Gastrocnemius medialis (tissue), 4 donors: ENCODE measurements around the gene NDUFAF2. TPM values are rescaled to one million over a fixed set of nuclear protein-coding genes. Genes with fewer than 3 reads are reported as not detected.
"Not testable (repeated sequence)": the region's sequence is repeated elsewhere in the genome, so short reads cannot be mapped to it uniquely, and the experiment has no call there.

ENCODE experiments used
- ATAC-seq, 2 donors: fragments of 150-250 bp; one replicate each; pipeline ENCODE4 v1.9.1; 2016
- DNase-seq, 2 donors: peaks; one replicate each; pipeline ENCODE4 v3.0.0-alpha.2; 2019
- H3K27ac ChIP-seq, 4 donors: fragments of 200-600 bp; sonication (generic); 1 replicate in 1 of 4; 2 replicates in 3 of 4; pipeline ENCODE4 v1.5.1; 2016 to 2018; ENCODE audit warnings: mild to moderate bottlenecking in 2 of 4, moderate library complexity in 1 of 4
- H3K27me3 ChIP-seq, 3 donors: fragments of 200-600 bp; sonication (generic) in 2 of 3; 1 replicate in 1 of 3; 2 replicates in 2 of 3; pipeline versions ENCODE4 v1.5.1 to v1.6.0; 2016 to 2019; ENCODE audit warnings: mild to moderate bottlenecking in 1 of 3, moderate library complexity in 1 of 3
- H3K36me3 ChIP-seq, 2 donors: fragments of 200-600 bp; sonication (generic) in 1 of 2; one replicate each; pipeline ENCODE4 v1.5.1; 2017 to 2018
- H3K4me1 ChIP-seq, 2 donors: fragments of 200-600 bp; sonication (generic) in 1 of 2; one replicate each; pipeline ENCODE4 v1.5.1; 2016 to 2017; ENCODE audit warnings: mild to moderate bottlenecking in 2 of 2
- H3K4me3 ChIP-seq, 4 donors: fragments of 200-600 bp; sonication (generic) in 3 of 4; 1 replicate in 1 of 4; 2 replicates in 3 of 4; pipeline ENCODE4 v1.5.1; 2016 to 2019; ENCODE audit warnings: mild to moderate bottlenecking in 2 of 4
- H3K9me3 ChIP-seq, 3 donors: fragments of 200-600 bp; sonication (generic) in 2 of 3; 1 replicate in 1 of 3; 2 replicates in 2 of 3; pipeline ENCODE4 v1.5.1; 2016 to 2019
- CTCF ChIP-seq, 5 experiments: fragments of 450-650 bp in 3 of 5; fragments of 200-600 bp in 2 of 5; sonication (generic) in 2 of 5; IDR thresholded peaks in 4 of 5; conservative IDR thresholded peaks in 1 of 5; 1 replicate in 4 of 5; 2 replicates in 1 of 5; pipeline ENCODE4 v1.5.1; 2016 to 2019; ENCODE audit warnings: antibody characterized with exemption in 5 of 5, mild to moderate bottlenecking in 3 of 5, moderate library complexity in 3 of 5
- POLR2A ChIP-seq, 2 donors: fragments of 450-650 bp; IDR thresholded peaks; one replicate each; pipeline ENCODE4 v1.6.1; 2017; ENCODE audit warnings: antibody characterized with exemption in 2 of 2, mild to moderate bottlenecking in 2 of 2, moderate library complexity in 2 of 2
- in situ Hi-C, 4 donors: fragments of 200-750 bp; cut with MboI; loops; one replicate each; pipeline versions ENCODE4 v1.15.0 to v1.8.0; 2017; ENCODE audit warnings: low sequenced_read_pairs in 4 of 4
- intact Hi-C: fragments of 100-400 bp; cut with DNase I; formaldehyde crosslinking; loops from one replicate; pipeline ENCODE4 v1.15.1; 2023; ENCODE audit warnings: low total_unique reads
- total RNA-seq, 4 donors: library from RNA; depleted of rRNA; stranded (reverse); fragments of >200 nt; gene quantifications; one replicate each; pipeline versions ENCODE4 v1.1.0 to v1.2.3, GENCODE V29; 2016

The NDUFAF2 gene
- total RNA-seq, 4 donors from 2014 or later: 25.8 to 54.3 (median 51.2) TPM

- intact Hi-C loops (no loop called here), in situ Hi-C loops (no loop called here)
- TF ChIP-seq POLR2A (IDR thresholded peaks at IDR 0.05) (no peak), CTCF (IDR thresholded peaks at IDR 0.05 in 4 of 5, conservative IDR thresholded peaks at IDR 0.05 in 1 of 5) (no peak)
- DNase-seq (no peak), ATAC-seq (no peak)
- Histone ChIP-seq H3K4me3 (no peak overlapping the region), H3K4me1 (no peaks in the 10 kb centered on the region), H3K27me3 (no peaks in the 10 kb centered on the region), H3K9me3 (no peaks in the 10 kb centered on the region), H3K27ac (no peak overlapping the region), H3K36me3 (no peaks in the 10 kb centered on the region)
These were observed 142.9 kb downstream of the NDUFAF2 start for GRCh38 chr5:61087921-61088320.

- in situ Hi-C loops (no loop called here), intact Hi-C loops (no loop called here)
- no peaks in the 10 kb centered on the region for H3K27me3 ChIP-seq
- no peaks in the 10 kb centered on the region for H3K9me3 ChIP-seq
- no peaks in the 10 kb centered on the region for H3K4me1 ChIP-seq
- ATAC-seq (no peak), DNase-seq (no peak)
- no peak overlapping the region for H3K4me3 ChIP-seq
- H3K36me3 ChIP-seq: no peaks in the 10 kb centered on the region
- TF ChIP-seq POLR2A (IDR thresholded peaks at IDR 0.05) (no peak), CTCF (IDR thresholded peaks at IDR 0.05 in 4 of 5, conservative IDR thresholded peaks at IDR 0.05 in 1 of 5) (no peak)
- H3K27ac ChIP-seq: no peak overlapping the region
These were observed 144.3 kb downstream of the NDUFAF2 start for GRCh38 chr5:61089351-61089750.

GRCh38 chr5:61093046-61093771, 148.2 kb downstream of the NDUFAF2 start:
- DNase-seq, in situ Hi-C loops, H3K27ac ChIP-seq, H3K36me3 ChIP-seq, H3K27me3 ChIP-seq, H3K4me1 ChIP-seq, H3K4me3 ChIP-seq, H3K9me3 ChIP-seq, intact Hi-C loops, ATAC-seq: not testable (repeated sequence)

GRCh38 chr5:61097465-61097864, 152.5 kb downstream of the NDUFAF2 start:
- Histone ChIP-seq H3K4me1 (no peaks in the 10 kb centered on the region), H3K4me3 (no peak overlapping the region), H3K36me3 (peaks cover 0 to 17% of the 10 kb centered on the region in 2 donors), H3K9me3 (no peaks in the 10 kb centered on the region), H3K27ac (no peak overlapping the region), H3K27me3 (no peaks in the 10 kb centered on the region)
- TF ChIP-seq POLR2A (IDR thresholded peaks at IDR 0.05) (no peak), CTCF (IDR thresholded peaks at IDR 0.05 in 4 of 5, conservative IDR thresholded peaks at IDR 0.05 in 1 of 5) (no peak)
- ATAC-seq (no peak), DNase-seq (no peak)
- in situ Hi-C loops: no loop called here
- intact Hi-C loops: no loop called here

GRCh38 chr5:61098251-61098995, 153.4 kb downstream of the NDUFAF2 start:
- Histone ChIP-seq H3K9me3 (no peaks in the 10 kb centered on the region), H3K27ac (no peak overlapping the region), H3K4me3 (no peak overlapping the region), H3K36me3 (peaks cover 0 to 20% of the 10 kb centered on the region in 2 donors), H3K4me1 (no peaks in the 10 kb centered on the region), H3K27me3 (no peaks in the 10 kb centered on the region)
- intact Hi-C loops (no loop called here), in situ Hi-C loops (no loop called here)
- ATAC-seq (no peak), DNase-seq (no peak)
- TF ChIP-seq POLR2A (IDR thresholded peaks at IDR 0.05) (no peak), CTCF (IDR thresholded peaks at IDR 0.05 in 4 of 5, conservative IDR thresholded peaks at IDR 0.05 in 1 of 5) (no peak)
